ENCODE results near the gene CHRNA9.
"Not testable (repeated sequence)": the region's sequence is repeated elsewhere in the genome, so short reads cannot be mapped to it uniquely, and the experiment has no call there.

CHRNA9 gene, protein sequence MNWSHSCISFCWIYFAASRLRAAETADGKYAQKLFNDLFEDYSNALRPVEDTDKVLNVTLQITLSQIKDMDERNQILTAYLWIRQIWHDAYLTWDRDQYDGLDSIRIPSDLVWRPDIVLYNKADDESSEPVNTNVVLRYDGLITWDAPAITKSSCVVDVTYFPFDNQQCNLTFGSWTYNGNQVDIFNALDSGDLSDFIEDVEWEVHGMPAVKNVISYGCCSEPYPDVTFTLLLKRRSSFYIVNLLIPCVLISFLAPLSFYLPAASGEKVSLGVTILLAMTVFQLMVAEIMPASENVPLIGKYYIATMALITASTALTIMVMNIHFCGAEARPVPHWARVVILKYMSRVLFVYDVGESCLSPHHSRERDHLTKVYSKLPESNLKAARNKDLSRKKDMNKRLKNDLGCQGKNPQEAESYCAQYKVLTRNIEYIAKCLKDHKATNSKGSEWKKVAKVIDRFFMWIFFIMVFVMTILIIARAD

GRCh38 chr4:40334591-40335524 is at the start of gene CHRNA9:
Gene CHRNA9 (plus strand): TSS chr4:40335333. CDS start chr4:40335468, 135 bp downstream.
- DNase-seq, result no peak

DNA sequence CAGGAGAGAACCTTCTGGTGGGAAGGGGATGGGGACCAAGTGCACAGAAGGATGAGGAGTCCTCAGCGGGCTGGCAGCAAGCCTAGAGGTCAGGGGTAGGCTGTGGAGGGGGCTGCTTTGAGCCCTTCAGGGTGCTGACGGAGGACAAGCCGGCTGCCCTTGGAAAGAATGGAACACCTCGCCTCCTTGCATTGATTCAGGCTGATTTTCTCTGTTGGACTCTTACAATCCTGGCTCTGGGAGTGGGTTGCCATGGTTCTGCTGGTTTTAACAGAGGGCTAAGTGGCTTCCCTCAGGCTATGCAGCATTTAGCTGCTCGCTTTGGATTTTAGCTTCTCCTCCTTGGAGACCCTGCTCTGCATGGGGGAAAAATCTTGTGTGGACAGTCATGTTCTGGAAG is 49.4 kb upstream of the CHRNA9 start:
- no peak for DNase-seq

DNA sequence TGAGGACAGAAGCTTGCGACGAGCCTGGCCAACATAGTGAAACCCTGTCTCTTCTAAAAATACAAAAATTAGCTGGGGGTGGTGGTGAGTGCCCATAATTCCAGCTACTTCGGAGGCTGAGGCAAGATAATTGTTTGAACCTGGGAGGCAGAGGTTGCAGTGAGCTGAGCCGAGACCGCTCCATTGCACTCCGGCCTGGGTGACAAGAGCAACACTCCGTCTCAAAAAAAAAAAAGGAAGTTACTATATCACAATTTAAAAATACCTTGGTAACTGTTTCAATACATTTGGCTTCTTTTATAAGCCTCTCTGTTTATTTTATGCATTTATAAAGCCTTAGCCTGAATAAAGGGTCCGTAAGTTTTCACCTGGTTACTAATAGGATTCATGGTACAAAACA is 46.6 kb upstream of the CHRNA9 start:
- no peak for DNase-seq

DNA sequence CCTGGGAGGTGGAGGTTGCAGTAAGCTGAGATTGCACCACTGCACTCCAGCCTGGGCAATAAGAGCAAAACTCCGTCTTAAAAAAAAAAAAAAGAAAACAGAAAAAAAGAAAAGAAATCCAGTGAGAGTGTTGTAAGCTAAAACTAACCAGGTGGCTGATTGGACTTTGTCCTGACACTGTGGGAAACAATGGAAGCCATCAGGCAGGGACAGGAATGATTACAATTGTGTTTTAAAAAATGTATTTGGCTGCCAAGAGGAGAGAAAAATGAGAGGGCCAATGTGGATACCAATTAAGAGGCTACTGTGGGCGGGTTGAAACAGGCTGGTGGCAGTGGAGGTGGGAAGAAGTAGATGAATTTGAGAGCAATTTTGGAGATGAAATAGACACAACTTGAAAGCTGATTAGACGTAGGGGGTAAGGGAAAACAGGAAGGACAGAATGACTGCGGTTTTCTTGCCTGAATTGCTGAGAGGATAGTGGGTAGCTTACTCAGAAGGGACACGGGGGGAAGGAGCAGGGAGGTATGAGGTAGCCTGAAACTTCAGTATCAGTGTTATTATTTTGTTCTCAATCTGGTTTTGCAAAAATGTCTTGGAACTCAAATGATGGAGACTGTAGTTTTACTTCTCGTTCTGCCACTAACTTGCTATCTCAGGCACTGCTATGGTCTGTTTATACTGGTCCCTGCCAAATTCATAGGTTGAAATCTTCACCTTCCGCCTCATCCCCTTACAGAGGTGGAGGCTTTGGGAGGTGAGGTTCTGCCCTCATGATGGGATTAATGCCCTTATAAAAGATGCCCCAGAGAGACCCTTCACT is 45.6 kb upstream of the CHRNA9 start:
- DNase-seq, result peak; percentile 51

GRCh38 chr4:40290611-40291186 is 44.4 kb upstream of the CHRNA9 start:
- not testable (repeated sequence) for DNase-seq

GRCh38 chr4:40292313-40292759 is 42.8 kb upstream of the CHRNA9 start:
- no peak for DNase-seq

DNA sequence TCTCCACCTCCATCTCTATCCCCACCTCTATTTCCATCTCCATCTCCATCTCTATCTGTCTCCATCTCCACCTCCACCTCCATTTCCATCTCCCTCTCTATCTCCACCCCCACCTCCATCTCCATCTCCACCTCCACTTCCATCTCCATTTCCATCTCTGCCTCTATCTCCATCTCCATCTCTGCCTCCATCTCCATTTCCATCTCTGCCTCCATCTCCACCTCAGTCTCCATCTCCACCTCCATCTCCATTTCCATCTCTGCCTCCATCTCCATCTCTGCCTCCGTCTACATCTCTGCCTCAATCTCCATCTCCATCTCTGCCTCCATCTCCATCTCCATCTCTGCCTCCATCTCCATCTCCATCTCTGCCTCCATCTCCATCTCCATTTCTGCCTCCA is 40.8 kb upstream of the CHRNA9 start:
- no peak for DNase-seq

- not testable (repeated sequence) for DNase-seq
These were observed 40.1 kb upstream of the CHRNA9 start for GRCh38 chr4:40295030-40295429.

DNA sequence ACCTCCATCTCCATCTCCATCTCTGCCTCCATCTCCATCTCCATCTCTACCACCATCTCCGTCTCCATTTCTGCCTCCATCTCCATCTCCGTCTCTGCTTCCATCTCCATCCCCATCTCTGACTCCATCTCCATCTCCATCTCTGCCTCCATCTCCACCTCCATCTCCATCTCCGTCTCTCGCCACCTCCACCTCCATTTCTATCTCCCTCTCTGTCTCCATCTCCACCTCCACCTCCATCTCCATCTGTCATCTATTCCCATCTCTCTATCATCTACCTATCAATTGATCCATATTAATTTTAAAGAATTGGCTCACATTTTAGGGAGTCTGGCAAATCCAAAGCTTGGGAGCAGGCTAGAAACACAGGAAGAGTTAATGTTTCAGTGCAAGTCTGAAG is 39.6 kb upstream of the CHRNA9 start:
- no peak for DNase-seq

DNA sequence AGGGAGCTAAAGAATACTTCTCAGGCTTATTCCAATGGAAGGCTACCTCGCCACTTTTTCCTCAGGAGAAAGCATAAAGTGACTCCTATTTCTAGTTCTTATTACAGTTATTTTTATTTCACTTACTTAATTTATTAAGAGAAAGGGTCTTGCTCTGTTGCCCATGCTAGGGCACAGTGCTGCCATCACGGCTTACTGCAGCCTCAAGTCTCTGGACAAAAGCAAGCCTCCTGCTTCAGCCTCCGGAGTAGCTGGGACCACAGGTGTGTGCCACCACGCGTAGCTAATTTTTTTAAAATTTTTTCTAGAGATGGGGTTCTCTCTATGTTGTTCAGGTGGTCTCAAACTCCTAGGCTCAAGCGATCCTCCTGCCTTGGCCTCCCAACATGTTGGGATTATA is 36.0 kb upstream of the CHRNA9 start:
- DNase-seq, result no peak

DNA sequence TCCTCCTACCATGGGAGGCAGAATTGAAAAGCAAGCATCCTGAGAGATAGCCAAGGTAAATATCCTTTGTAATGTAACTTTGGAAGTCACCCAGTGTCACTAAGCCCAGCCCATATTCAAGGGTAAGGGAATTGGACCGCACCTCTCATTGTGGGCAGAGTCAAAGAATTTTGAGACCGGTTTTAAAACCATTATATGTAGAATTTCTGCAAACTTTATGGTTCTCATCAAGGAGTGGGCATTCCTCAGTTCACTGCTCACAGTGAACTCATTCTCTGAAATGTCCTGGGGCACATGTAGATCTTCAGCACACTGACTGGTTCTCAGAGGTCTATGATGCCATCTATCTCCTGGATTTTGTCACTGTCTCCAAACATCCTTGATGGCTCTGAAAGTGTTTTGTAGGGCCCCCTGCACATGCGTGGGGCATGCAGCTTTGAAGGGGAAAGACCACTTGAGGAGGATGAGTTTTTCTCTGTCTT is 35.3 kb upstream of the CHRNA9 start:
- DNase-seq, result no peak

GRCh38 chr4:40300371-40301162 is 34.6 kb upstream of the CHRNA9 start:
- no peak for DNase-seq

DNA sequence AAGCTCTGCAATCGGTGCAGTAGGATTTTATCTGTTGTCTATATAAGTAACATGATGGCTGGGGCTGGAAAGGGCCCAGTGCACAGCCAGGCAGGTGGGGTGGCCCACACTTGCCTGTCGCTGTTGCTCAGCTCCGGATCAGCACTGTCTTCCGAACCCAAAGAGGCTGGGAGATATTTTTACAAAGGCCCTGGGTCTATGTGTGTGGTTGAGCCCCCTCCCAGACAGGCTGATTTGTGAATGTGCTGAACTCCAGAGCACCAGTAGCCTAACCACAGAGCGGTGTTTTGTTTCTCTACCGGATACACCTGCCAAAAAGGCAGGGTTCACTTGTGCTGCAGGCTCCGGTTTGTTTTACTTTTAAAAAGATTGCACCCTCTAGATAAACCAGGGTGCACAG is 33.5 kb upstream of the CHRNA9 start:
- no peak for DNase-seq

DNA sequence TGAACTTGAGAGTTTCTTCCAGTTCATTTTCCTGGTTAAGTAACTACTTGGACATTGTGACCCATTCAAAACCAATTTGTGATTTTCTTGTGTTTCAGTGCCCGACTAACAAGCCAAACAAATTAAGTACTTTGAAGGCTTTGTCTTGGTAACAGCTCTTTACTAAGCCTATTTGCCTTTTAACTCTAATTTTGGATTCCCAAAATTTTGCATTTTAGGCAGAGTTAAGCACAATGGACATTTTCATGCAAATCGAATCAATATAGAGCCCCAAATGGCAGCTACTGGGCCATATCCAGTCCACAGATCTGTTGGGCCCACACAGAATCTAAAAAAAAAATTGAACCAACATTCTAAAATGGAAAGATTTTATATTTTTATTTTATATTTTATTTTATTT is 31.4 kb upstream of the CHRNA9 start:
- no peak for DNase-seq

GRCh38 chr4:40305328-40306170 is 29.6 kb upstream of the CHRNA9 start:
- DNase-seq, result no peak

DNA sequence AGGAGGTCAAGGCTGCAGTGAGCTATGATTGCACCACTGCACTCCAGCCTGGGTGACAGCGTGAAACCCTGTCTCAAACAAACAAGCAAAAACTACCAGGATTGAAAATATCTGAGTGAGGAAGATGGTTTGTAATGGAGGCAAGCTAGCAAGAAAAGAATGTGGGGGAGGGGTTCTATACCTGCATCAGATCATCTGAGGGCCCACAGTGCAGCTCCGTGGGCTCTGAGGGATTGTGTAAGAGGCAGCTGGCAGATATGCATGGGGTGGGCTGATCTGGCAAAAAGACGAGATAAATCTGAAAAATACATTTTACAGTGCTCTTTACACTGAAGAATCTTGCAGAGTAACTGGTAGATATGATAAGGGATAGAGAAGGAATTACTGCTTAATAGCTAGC is 28.9 kb upstream of the CHRNA9 start:
- DNase-seq, result no peak

GRCh38 chr4:40306976-40307375 is 28.2 kb upstream of the CHRNA9 start:
- no peak for DNase-seq

DNA sequence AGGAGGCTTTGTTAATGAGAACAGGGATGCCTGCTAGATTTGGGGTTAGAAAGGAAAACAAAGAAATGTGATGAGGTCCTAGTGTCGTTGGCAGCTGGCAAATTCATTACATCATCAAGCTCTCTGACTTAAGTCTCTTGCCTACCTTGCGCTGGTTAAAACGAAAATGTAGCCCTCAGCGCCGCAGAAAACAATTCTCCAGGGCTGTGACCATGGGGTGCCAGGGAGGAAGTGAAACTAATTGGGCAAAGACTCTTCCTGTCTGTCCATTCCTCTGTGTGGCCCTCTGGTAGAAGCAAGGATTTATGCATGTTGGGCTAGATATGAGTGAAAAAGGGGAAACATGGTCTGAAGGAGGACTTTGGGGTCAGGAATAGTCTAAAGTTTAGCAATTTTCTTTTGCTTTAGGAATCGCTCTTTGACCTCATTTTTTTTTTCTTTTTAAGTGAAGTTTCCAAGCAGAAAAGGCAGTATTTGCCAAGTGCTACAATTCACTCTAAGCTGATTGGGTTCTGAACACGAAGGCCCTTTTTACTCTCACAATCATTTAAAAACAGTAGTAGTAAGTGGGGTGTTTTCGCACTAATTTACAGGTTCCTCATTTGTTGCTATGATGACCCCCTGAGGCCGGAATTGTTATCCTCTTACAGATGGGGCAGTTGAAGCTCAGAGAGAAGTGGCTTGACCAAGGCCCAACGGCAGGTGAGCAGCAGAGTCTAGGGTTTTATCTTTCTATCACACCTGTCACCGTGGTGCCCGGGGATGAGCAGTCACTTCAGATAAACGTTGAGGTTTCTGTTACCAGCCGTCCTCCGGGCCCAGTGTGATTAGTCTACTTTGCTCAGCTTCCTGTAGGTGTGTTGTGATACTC is 27.3 kb upstream of the CHRNA9 start:
- no peak for DNase-seq

GRCh38 chr4:40308528-40309122 is 26.5 kb upstream of the CHRNA9 start:
- no peak for DNase-seq

Measured in GDM1 (cell line).